NCI-H510A treated with DMSO at 0.1 percent for 48 hours (cell line): Measurements from ENCODE around the gene C2CD4B.
A peak's percentile ranks its signal among the peaks of the same experiment; 100 is the strongest.

Experiments used
- DNase-seq: peaks from one replicate; lab custom pipeline; 2025; lab: John Stamatoyannopoulos, UW

C2CD4B gene, protein sequence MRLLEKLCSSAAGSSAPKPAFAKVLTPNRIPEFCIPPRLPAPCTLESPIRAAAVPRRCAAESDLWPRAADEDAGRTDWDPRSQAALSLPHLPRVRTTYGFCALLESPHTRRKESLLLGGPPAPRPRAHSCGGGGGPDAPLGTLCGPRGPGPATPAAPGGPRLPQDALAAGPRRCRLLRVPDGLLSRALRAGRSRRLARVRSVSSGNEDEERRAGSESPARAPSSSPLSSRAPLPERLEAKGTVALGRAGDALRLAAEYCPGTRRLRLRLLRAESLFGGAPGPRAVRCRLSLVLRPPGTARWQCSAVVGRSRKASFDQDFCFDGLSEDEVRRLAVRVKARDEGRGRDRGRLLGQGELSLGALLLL

DNA sequence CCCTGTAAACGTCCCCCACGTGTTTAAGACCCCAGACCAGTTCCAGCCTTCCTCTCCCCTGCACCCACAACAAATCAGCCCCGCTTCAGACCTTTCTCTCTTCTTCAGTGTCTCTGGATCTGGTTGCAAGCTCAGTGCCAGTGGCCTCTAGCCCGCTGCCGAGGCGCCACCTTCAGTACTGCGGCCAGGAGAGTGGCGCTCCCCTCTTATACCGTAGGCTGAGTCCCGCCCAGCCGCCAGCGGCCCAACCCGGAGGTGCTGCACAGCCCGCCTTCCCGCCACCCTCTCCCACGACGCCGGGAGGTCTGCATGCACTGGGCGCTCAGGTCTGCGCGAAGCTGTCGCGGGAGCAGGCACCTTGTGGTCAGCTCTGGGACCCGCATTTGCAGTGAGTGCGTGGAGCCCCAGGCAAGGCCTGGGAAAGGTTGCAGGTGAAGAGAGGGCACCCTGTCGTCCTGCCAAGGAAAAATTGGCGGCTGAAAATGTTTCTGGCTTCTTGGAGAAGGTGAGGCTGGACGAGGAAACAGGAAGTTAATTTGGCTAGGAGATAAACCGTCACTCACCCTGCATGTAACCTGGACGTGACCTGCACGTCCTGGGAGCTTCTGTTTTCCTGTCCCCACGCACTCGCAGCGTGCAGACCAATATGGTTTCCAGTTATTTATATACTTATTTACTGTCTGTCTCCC is at the start of gene C2CD4B:
Gene C2CD4B, minus strand, starts transcription at position 182 of the 689 bp plus-strand sequence. CDS start 301 bp downstream, outside the sequence.
- peak; percentile 10 for DNase-seq

DNA sequence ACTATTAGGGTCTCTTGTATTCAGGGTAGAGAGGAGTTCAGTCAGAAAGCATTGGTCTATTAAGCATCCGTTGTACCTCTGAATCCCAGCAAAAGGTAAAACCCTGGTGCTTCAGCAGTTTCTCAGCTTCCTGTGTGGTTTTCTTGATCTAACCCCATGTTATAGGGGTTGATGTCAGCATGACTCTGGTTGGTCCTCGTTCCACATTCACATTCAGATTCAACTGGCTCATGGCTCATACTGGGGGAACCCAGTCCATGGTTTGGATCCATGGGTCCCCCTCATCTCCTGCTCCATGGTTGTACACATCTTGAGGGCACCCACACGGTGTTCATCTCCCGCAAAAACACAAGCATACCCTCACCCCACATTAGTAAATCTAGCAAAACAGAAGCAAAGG is 47.7 kb upstream of the C2CD4B start:
- DNase-seq: no peak

DNA sequence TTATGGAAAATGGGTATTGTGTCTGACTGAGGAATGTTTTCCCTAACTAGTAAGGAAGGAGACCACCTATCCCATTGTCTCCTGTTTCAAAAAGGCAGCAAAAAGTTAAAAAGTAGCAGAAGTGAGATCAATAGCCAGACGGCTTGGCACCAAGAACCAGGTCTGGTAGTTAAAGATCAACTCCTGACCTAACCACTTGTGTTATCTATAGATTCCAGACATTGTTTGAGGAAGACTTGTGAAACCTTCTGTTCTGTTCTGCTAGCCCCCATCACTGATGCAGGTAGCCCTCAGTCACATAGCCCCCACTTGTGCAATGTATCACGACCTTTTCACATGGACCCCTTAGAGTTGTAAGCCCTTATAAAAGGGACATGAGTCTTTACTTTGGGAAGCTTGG is 46.3 kb upstream of the C2CD4B start:
- no peak for DNase-seq

GRCh38 chr15:62209821-62210220 is 44.7 kb upstream of the C2CD4B start:
- no peak for DNase-seq

- DNase-seq: no peak
Observed at GRCh38 chr15:62209322-62209721, 44.2 kb upstream of the C2CD4B start.

DNA sequence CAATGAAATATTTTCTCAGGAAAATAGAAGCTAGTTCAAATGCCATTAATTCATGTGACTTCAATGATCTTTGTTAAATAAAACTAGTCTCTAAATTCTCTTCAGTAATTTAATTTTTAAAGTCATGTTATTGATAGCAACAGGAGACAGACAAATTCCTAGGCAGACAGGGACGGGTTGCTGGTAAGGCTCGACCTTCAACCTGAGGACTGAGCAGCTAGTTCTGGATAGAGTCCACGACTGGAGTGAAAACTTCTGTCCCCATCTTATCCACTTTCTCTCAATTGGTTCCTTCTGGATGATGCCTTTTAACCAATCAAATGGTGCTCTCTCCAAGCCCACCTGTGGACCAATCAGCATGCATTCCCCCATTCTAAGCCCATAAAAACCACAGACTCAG is 43.8 kb upstream of the C2CD4B start:
- DNase-seq: no peak

DNA sequence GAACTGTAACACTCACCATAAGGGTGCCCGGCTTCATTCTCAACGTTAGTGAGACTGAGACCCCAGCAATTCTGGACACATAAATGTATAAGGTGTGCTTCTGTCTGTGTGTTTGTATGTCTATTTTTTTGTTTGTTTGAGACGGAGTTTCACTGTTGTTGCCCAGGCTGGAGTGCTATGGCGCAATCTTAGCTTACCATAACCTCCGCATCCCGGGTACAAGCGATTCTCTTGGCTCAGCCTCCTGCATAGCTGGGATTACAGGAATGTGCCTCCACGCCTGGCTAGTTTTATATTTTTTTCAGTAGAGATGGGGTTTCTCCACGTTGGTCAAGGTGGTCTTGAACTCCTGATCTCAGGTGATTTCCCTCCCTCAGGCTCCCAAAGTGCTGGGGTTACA is 43.3 kb upstream of the C2CD4B start:
- DNase-seq: no peak

DNA sequence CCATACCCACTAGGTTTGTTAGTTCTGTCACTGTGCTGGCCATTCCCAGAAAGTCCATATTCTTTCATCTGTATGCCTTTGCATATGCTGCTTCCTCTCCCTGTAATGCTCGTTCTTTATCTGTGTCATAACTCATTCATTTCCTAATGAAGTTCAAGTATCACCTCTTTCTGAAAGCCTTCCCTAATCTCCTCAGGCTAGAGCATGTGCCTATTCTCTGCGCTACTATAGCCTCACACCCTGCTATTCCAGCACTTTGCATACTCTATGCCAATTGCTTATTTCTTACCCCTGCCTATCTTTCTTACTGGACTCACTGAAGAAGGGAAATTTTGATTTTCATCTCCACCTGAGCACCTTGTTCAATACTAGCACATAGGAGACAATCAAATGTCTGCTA is 25.6 kb upstream of the C2CD4B start:
- DNase-seq: no peak

- DNase-seq: no peak
Observed at GRCh38 chr15:62190274-62190673, 25.2 kb upstream of the C2CD4B start.

- DNase-seq: no peak
Observed at GRCh38 chr15:62188744-62189143, 23.7 kb upstream of the C2CD4B start.

DNA sequence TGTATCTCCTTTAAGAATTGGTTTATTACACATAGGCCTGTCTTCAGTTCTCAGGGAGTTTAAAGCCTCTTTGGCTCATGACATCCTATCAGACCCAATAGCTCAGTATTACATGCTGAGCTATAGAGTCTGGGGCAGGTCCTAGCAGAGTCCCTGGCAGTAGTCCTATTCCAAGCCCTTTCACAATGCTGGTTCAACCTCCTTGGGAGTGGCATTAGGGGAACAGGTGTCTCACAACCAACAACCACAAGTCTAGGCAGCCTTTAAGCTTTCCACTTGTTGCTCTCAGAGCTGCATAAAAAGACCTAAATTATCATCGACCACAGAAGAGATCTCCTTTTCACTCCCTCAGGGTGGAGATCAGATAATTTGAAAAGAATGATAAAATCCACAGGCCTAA is 22.8 kb upstream of the C2CD4B start:
- no peak for DNase-seq

DNA sequence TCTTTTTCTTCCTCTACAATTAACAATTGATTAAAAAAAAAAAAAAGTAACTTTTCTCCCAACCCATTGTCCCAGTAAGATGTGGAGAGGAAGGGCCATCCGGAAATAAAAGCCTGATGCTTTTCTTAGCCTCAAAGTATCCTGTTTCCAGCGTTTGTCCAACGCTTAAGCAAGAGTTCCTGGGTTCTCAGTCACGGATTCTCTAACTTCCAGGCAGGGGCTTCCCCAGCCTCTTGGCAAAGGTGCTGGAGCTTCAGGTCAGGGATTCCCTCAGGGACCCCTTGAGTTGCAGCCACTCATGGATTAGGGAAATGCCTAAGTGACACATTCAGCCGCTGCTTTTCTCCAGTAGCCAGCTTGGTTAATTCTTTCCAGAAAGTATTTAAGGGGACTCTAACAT is 22.3 kb upstream of the C2CD4B start:
- no peak for DNase-seq

DNA sequence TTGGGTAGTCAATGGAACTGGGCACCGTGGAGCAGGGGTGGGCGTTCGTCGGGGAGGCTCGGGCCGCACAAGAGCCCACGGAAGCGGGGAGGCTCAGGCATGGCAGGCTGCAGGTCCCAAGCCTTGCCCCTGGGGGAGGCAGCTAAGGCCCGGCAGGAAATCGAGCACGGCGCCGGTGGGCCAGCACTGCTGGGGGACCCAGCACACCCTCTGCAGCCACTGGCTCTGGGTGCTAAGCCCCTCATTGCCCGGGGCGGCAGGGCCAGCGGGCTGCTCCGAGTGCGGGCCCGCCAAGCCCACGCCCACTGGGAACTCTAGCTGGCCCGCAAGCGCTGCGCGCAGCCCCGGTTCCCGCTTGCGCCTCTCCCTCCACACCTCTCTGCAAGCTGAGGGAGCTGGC is 21.5 kb upstream of the C2CD4B start:
- no peak for DNase-seq

DNA sequence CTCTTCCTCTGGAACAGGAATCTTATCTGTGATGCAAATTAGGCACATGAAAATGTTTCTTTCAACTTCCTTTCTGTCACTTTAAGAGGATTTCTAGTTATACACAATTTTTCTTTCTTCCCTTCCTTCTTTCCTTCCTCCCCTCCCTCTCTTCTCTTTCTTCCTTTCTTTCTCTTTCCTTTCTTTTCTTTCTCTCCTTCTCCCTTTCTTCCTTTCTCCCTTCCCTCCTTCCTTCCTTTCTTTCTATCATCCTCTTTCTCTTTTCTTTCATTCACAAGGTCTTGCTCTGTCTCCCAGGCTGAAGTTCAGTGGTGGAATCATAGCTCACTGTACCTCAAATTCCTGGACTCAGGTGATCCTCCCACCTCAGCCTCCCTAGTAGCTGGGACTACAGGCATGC is 18.0 kb upstream of the C2CD4B start:
- no peak for DNase-seq

GRCh38 chr15:62173215-62173614 is 8.1 kb upstream of the C2CD4B start:
- no peak for DNase-seq

DNA sequence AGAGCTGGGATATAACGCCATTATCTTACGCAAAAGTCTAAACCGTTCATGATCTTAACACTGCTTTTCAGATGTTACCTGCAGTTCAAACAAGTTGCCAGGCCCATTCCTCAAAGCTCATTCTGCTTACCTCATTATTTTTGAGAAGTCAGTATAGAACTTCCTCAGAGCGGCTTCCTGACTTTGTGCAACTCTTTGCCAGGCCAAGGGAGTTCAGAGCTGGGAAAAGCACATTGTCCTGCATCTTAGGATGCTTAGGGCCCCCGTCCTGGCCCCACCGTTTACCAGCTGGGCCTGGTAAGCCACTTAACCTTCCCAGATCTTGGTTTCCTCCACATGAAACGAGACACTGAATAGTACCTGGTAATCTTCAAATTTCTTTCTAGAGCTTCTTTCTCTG is 6.8 kb upstream of the C2CD4B start:
- no peak for DNase-seq

GRCh38 chr15:62165793-62166375 is 799 bp upstream of the C2CD4B start:
- DNase-seq: no peak

DNA sequence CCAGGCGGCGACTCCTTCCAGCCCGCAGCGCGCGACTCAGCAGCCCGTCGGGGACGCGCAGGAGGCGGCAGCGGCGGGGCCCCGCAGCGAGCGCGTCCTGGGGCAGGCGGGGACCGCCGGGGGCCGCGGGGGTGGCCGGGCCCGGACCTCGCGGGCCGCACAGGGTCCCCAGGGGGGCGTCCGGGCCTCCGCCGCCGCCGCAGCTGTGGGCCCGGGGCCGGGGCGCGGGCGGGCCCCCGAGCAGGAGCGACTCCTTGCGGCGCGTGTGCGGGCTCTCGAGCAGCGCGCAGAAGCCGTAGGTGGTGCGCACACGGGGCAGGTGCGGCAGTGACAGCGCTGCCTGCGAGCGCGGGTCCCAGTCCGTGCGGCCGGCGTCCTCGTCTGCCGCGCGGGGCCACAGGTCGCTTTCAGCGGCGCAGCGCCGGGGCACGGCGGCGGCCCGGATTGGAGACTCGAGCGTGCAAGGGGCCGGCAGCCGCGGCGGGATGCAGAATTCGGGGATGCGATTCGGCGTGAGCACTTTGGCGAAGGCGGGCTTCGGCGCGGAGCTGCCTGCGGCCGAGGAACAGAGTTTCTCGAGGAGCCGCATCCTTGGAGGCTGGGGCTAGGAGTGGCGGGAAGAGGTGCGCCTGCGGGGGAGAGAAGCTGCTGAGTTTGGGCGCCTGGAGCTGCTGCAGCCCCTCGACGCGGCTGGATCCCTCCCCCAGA is 535 bp downstream of the C2CD4B start:
- no peak for DNase-seq

GRCh38 chr15:62164014-62164395 is 1.1 kb downstream of the C2CD4B start:
- no peak for DNase-seq

GRCh38 chr15:62163397-62164013 is 1.6 kb downstream of the C2CD4B start:
- no peak for DNase-seq

DNA sequence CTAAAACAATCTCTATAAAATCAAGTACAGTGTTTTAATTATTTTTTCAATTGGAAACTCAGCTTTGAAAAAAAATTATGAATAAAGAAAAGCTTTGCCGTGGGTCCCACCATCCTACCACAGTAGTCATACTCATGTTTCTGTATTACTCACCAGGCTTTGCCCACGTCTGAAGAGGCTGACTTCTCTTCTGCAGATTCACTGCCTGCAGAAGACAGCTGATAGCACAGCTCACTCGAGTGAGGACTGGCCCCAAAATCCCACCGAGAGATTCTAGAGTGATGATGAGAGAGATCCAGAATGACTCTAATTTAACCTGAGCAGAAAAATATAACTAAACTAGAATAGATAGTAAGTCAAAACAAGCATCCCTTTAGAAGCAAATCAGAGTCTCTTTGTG is 11.9 kb downstream of the C2CD4B start:
- no peak for DNase-seq

- no peak for DNase-seq
Observed at GRCh38 chr15:62150445-62150844, 14.6 kb downstream of the C2CD4B start.
